ENCODE measurements around the gene HS2ST1. TPM values are rescaled to one million over a fixed set of nuclear protein-coding genes. Genes with fewer than 3 reads are reported as not detected.

HS2ST1 gene
- total RNA-seq, 6 donors from 2014 or later = 8.4 to 20.3 (median 13.9) TPM

DNA sequence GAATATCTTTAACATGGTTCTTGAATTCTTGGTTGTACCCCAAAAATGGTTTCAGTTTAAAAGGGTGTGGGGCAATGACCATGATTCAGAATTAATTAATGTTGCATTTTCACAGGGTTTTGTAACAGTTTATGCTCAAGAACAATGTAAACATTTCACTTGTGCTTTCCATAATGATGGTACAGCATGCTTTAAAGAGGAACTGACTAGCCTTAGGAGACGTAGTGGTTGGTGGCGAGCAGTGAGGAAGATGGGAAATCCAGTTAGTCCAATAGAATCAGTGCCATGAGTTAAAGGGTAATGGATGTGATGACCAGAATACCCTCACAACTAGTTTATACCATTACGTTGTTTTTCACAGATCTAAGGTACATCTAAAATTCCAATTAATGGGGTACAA, 138.0 kb downstream of the HS2ST1 start:
- Histone ChIP-seq H3K36me3 (no peaks in the 10 kb centered on the region), H3K4me3 (no peak overlapping the region), H3K9me3 (peaks cover 0 to 4% (median 2%) of the 10 kb centered on the region in 4 donors), H3K4me1 (no peaks in the 10 kb centered on the region), H3K27me3 (no peaks in the 10 kb centered on the region), H3K27ac (no peak overlapping the region)
- WGBS, 2 donors = 84 to 95% methylated on average over 3 of the region's 3 CpGs
- ATAC-seq (ENCODE audit: low FRiP score in 2 of 2) (no peak), DNase-seq (no peak)
- no peak for TF ChIP-seq POLR2A (IDR thresholded peaks at IDR 0.05)
- TF ChIP-seq EP300 (IDR thresholded peaks at IDR 0.05) = no peak
- TF ChIP-seq, protein P1, sequence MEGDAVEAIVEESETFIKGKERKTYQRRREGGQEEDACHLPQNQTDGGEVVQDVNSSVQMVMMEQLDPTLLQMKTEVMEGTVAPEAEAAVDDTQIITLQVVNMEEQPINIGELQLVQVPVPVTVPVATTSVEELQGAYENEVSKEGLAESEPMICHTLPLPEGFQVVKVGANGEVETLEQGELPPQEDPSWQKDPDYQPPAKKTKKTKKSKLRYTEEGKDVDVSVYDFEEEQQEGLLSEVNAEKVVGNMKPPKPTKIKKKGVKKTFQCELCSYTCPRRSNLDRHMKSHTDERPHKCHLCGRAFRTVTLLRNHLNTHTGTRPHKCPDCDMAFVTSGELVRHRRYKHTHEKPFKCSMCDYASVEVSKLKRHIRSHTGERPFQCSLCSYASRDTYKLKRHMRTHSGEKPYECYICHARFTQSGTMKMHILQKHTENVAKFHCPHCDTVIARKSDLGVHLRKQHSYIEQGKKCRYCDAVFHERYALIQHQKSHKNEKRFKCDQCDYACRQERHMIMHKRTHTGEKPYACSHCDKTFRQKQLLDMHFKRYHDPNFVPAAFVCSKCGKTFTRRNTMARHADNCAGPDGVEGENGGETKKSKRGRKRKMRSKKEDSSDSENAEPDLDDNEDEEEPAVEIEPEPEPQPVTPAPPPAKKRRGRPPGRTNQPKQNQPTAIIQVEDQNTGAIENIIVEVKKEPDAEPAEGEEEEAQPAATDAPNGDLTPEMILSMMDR (IDR thresholded peaks at IDR 0.05) = no peak
- TF ChIP-seq POLR2AphosphoS5 (IDR thresholded peaks at IDR 0.05) = no peak

DNA sequence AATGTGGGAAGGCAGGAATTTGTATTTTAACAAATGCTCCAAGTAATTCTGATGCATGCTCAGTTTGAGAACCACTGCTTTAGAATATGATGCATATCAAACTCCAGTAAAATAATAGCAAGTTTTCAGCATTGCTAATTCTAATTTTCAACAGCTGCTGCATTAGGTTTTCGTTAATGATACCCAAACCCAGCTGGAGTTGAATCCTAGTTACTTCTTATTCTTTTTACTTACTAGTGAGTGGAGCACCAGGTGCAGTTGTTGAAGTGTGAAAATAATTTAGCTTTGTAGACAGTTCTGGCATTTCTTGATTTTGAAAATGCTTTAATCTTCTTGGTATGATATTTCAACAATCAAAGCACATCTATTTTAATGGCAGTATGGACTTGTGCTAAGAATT, 138.5 kb downstream of the HS2ST1 start:
- H3K4me1 ChIP-seq = no peaks in the 10 kb centered on the region
- ATAC-seq (ENCODE audit: low FRiP score in 2 of 2) = no peak
- WGBS, 2 donors = 89 to 96% methylated on average over 1 of the region's 1 CpG

DNA sequence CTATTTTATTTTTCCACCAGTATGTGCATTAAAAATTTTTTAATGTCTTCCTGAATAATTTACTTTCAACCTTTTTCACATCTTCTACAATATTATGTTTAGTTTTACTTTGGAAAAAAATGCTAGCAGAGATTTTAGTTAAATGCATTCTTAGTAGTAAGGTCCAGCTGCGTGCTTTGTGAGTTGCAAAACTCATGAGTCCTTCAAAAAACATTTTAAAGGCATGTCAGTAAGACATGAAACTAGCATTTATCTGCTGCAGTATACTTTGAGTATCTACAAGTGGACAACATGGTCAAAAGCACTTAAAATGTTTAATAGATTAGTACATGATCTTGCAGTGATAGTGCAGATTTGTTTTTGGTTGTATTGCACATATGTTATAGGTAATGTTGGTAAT, 139.0 kb downstream of the HS2ST1 start:
- no peak for DNase-seq
- no peaks in the 10 kb centered on the region for H3K27me3 ChIP-seq
- H3K4me1 ChIP-seq = no peaks in the 10 kb centered on the region
- peaks cover 0 to under 1% (median 0%) of the 10 kb centered on the region in 4 donors for H3K9me3 ChIP-seq
- WGBS, 2 donors = 54 to 87% methylated on average over 1 of the region's 1 CpG
- H3K27ac ChIP-seq = no peak overlapping the region
- no peaks in the 10 kb centered on the region for H3K36me3 ChIP-seq
- H3K4me3 ChIP-seq = no peak overlapping the region
- ATAC-seq (ENCODE audit: low FRiP score in 2 of 2) = no peak
- TF ChIP-seq, protein P1 (IDR thresholded peaks at IDR 0.05) = no peak
- TF ChIP-seq EP300 (IDR thresholded peaks at IDR 0.05) = no peak
- TF ChIP-seq POLR2AphosphoS5 (IDR thresholded peaks at IDR 0.05) = no peak
- TF ChIP-seq POLR2A (IDR thresholded peaks at IDR 0.05) = no peak

More for the DNA sequence above, 138.5 kb downstream of the HS2ST1 start:
- TF ChIP-seq POLR2AphosphoS5 (IDR thresholded peaks at IDR 0.05) (no peak), EP300 (IDR thresholded peaks at IDR 0.05) (no peak), POLR2A (IDR thresholded peaks at IDR 0.05) (no peak)
- TF ChIP-seq, protein P1 (IDR thresholded peaks at IDR 0.05) = no peak
- no peak overlapping the region for H3K4me3 ChIP-seq
- no peak for DNase-seq
- H3K27ac ChIP-seq = no peak overlapping the region
- no peaks in the 10 kb centered on the region for H3K36me3 ChIP-seq
- H3K27me3 ChIP-seq = no peaks in the 10 kb centered on the region
- H3K9me3 ChIP-seq = peaks cover 0 to 4% (median 1%) of the 10 kb centered on the region in 4 donors

DNA sequence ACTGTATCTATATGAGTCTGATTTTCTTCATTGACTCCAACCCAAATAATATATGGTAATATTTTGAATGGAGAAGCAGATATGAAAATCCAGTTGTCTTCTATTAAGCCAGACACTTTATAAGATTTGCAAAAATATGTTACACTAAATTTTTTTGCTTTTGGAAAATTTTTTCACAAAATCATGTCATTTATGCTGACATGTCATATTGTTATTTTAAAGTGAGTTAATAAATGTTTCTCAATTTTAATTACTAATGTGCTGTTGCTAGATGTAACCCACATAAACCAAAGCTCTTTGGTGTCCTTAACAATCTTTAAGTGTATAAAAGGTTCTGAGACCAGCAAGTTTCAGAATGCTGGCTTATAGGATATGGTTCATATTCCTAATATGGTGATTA, 142.5 kb downstream of the HS2ST1 start:
- DNase-seq (no peak), ATAC-seq (ENCODE audit: low FRiP score in 2 of 2) (no peak)
- H3K4me3 ChIP-seq = no peak overlapping the region
- H3K9me3 ChIP-seq = no peaks in the 10 kb centered on the region
- TF ChIP-seq, protein P1 (IDR thresholded peaks at IDR 0.05) = no peak
- TF ChIP-seq POLR2A (IDR thresholded peaks at IDR 0.05) (no peak), EP300 (IDR thresholded peaks at IDR 0.05) (no peak), POLR2AphosphoS5 (IDR thresholded peaks at IDR 0.05) (no peak)
- no peak overlapping the region for H3K27ac ChIP-seq
- no peaks in the 10 kb centered on the region for H3K36me3 ChIP-seq
- H3K27me3 ChIP-seq = no peaks in the 10 kb centered on the region
- H3K4me1 ChIP-seq = no peaks in the 10 kb centered on the region

DNA sequence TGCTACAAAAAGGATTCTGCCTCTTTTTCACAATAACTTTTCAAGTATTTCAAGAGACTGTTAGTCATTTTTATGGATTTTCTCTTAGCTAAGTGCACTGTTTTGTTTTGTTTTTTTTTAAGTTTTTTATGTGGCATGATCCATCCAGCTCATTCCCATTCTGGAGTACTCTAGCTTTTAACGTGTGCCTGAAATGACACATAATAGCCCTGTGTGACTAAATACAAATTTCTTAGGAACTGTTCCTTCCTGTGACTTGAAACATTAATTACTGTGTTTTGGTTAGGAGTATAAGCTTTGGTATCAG, 143.9 kb downstream of the HS2ST1 start:
- no peaks in the 10 kb centered on the region for H3K36me3 ChIP-seq
- H3K27me3 ChIP-seq = no peaks in the 10 kb centered on the region
- DNase-seq (no peak), ATAC-seq (ENCODE audit: low FRiP score in 2 of 2) (no peak)
- H3K27ac ChIP-seq = no peak overlapping the region
- no peaks in the 10 kb centered on the region for H3K9me3 ChIP-seq
- no peaks in the 10 kb centered on the region for H3K4me1 ChIP-seq
- WGBS, 2 donors = 59 to 84% methylated on average over 1 of the region's 1 CpG
- H3K4me3 ChIP-seq = no peak overlapping the region
- TF ChIP-seq POLR2A (IDR thresholded peaks at IDR 0.05) (no peak), POLR2AphosphoS5 (IDR thresholded peaks at IDR 0.05) (no peak), EP300 (IDR thresholded peaks at IDR 0.05) (no peak)
- TF ChIP-seq, protein P1 (IDR thresholded peaks at IDR 0.05) = no peak

All from upper lobe of left lung (tissue), 6 donors.